ENCODE data around the gene DCC.

Gene DCC

GRCh38 chr18:52367953-52368742 is 28.2 kb downstream of the DCC start:
- H3K4me3 ChIP-seq (ENCODE audit: low read depth, low read length), result no peak overlapping the region
- no peak for TF ChIP-seq CTCF (IDR thresholded peaks at IDR 0.05; ENCODE audit: borderline replicate concordance, insufficient read depth, low read depth, low read length)

GRCh38 chr18:52370841-52371240 is 30.8 kb downstream of the DCC start:
- H3K4me3 ChIP-seq (ENCODE audit: low read depth, low read length), result no peak overlapping the region
- TF ChIP-seq CTCF (IDR thresholded peaks at IDR 0.05; ENCODE audit: borderline replicate concordance, insufficient read depth, low read depth, low read length), result no peak

- TF ChIP-seq CTCF (IDR thresholded peaks at IDR 0.05; ENCODE audit: borderline replicate concordance, insufficient read depth, low read depth, low read length), result no peak
Observed at GRCh38 chr18:52376104-52376503, 36.1 kb downstream of the DCC start.

GRCh38 chr18:52377094-52377493 is 37.1 kb downstream of the DCC start:
- TF ChIP-seq CTCF (IDR thresholded peaks at IDR 0.05; ENCODE audit: borderline replicate concordance, insufficient read depth, low read depth, low read length), result no peak

More at GRCh38 chr18:52376104-52376503, 36.1 kb downstream of the DCC start:
- H3K4me3 ChIP-seq (ENCODE audit: low read depth, low read length), result no peak overlapping the region

GRCh38 chr18:52386306-52386705 is 46.3 kb downstream of the DCC start:
- no peak for TF ChIP-seq CTCF (IDR thresholded peaks at IDR 0.05; ENCODE audit: borderline replicate concordance, insufficient read depth, low read depth, low read length)
- H3K4me3 ChIP-seq (ENCODE audit: low read depth, low read length), result no peak overlapping the region

More at GRCh38 chr18:52377094-52377493, 37.1 kb downstream of the DCC start:
- no peak overlapping the region for H3K4me3 ChIP-seq (ENCODE audit: low read depth, low read length)

GRCh38 chr18:52387175-52387574 is 47.2 kb downstream of the DCC start:
- TF ChIP-seq CTCF (IDR thresholded peaks at IDR 0.05; ENCODE audit: borderline replicate concordance, insufficient read depth, low read depth, low read length), result no peak
- no peak overlapping the region for H3K4me3 ChIP-seq (ENCODE audit: low read depth, low read length)
